GM19043 (cell line): ENCODE measurements around the gene MPPED2.

Experiments
- ATAC-seq: cut with Tn5 transposase; IDR thresholded peaks from one replicate; pipeline ENCODE4 v1.9.1; 2021; ENCODE audit warnings: low read depth; ENCODE audit not compliant: unreplicated experiment

The MPPED2 gene

DNA sequence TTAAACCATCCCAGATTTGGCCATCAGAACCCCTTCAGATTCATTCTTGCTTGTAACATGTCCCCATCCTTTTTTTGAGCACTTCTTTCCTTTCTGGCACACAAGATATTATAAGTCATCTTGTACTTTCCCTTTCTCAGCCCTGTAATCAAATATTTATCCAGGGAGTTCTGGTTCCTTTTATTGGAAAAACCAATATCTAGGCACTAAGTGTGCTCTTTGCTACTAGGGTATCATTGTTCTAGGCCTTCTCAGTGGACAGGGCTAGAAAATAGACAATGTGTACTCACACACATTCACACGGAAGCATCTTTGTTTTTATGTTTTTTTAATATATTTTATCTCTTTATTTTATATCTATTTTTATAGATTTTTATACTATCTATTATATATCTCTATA is 216.0 kb downstream of the MPPED2 start:
- ATAC-seq: no peak

DNA sequence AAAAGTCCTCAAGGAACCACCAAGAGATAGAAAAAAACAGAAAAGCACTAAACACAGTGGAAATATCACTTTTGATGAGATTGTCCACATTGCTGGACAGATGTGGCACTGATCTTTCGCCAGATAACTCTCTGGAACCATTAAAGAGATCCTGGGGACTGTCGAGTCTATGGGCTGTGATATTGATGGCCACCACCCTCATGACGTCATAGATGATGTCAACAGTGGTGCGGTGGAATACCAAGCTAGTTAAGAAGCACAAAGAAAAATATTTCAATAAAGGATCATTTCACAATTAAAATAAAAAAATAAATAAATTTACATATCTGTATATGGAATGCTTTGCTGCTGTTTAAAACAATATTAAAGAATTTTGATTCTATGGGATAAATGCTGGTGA is 217.8 kb downstream of the MPPED2 start:
- ATAC-seq: no peak

DNA sequence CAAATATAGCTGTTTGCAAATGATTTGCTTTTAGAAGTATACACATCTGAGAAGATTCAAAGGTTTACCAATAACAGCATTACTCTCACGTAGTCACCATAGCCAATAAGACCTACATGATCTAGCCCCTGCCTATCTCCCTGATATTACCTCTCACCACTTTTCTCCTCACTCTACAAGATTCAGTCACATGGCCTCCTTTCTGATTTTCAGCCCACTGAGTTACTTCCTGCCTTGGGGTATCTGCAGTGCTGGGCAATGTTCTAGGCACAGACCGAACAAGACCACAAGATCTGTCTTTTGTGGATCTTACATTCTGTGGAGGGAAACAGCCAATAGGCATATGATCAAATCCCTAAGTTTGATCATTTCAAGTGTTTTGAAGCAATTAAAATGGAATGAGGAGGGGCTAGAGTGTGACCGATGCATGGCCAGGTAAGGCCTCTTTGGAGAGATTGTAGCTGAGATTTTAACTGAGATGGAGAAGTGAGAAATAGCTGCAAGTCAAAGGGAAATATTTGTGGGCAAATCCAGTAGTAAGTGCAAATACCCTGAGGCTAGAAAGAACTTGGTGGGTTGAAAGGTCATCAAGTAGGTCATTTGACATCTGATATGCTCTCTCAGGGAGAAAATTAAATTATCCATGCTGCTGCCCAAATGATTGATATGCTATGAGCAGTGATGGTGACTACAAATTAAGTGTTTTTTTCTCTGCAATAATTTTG is 220.2 kb downstream of the MPPED2 start:
- ATAC-seq: peak; percentile 65

DNA sequence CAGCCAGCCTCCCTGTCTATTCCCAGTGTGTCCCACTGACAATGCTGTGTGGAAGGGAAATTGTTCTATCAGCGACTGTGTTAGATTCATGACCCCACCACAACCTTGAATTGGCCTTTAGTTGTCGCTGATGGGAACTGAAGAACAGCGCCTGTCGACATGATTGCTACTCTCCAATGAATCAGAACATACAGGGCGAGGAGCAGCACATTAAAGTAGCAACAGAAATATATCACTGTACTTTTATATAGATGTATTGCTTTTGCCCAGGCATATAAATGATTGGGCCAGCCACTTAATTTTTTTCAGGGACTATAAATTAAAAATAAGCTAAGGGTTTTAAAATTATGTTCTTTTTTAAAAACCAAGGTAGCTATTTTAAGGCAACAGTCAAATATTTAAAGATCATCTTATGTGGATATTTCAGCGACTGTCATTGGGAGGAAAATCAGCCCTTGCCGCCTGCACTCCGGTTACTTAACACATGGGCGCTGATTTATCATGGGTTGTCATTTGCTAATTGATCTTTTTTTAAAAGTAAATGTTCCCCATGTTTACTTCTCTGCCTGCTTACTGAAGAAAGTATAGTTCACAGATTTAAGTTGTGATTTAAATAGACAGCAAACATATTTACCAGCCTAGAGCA is 221.2 kb downstream of the MPPED2 start:
- ATAC-seq: no peak

DNA sequence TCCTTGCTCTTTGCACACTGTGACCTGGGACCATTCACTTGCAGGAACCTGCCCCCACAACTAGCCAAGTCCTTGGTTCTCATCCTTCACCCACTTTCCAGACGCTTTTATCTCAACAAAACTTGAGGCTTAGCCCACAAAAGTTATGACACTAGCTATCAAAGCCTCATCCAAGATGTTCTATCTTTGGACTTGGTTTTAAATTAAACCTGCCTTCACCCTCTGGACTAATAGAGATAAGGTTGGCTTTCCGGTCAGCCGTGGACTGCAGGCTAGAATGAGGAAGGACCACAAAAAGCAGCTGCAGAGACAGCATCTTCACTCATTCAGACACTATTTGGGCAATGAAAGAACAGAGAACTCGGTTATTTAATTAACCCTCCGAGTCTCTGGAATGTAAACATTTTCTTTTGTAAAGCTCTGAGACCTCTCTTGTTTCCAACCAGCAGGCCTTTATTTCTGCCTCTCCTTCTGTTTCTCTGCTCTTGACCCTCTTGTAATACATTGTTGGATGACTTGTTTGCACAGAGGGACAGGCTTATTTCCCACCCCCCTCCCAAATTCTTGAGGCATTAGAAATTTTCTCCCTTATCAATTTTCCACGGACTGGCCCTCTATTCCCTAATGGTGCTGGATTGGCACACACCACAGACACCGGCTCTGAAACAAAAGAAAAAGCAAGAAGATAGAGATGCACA is 221.9 kb downstream of the MPPED2 start:
- no peak for ATAC-seq

DNA sequence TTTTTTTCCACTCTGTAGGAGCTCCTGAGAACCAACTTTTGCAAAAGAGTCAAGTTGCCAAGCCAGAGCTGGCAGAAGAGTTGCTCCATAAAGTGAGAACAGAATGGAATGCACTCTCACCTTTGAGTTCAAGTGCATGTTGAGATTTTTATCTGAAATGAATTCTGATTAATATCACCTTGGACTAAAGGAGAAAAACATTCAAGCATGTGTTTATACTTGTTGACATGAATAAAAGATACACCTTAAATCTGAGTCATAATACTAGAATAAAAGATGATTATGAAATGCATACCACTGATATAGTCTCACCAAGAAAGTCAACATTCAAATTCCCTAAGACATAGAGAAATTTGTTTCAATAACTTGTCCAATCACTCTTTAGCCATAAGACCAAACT is 225.4 kb downstream of the MPPED2 start:
- ATAC-seq: no peak
